ENCODE data around the gene FGGY. TPM values are rescaled to one million over a fixed set of nuclear protein-coding genes. Genes with fewer than 3 reads are reported as not detected.

The FGGY gene
- total and polyA plus RNA-seq, 4 donors: 16.0 to 67.0 (median 43.4) TPM

- H3K27ac ChIP-seq (ENCODE audit: low read depth in 1 of 2, low read length in 2 of 2): no peak overlapping the region
- no peaks in the 10 kb centered on the region for H3K27me3 ChIP-seq (ENCODE audit: control insufficient read depth in 4 of 4, insufficient read depth in 4 of 4, low read length in 3 of 4)
- DNase-seq (ENCODE audit: low spot score): no peak
- H3K4me3 ChIP-seq (ENCODE audit: low read depth in 1 of 3, low read length in 3 of 3): no peak overlapping the region
- peaks cover 0 to 4% (median 0%) of the 10 kb centered on the region in 4 donors for H3K36me3 ChIP-seq (ENCODE audit: control insufficient read depth in 4 of 4, insufficient read depth in 3 of 4, low read depth in 1 of 4, low read length in 3 of 4)
- no peak overlapping the region for H3K9ac ChIP-seq (ENCODE audit: low read depth in 1 of 2, low read length in 2 of 2)
- no peak for TF ChIP-seq RXRA (IDR thresholded peaks at IDR 0.05)
- TF ChIP-seq NR2F2 (IDR thresholded peaks at IDR 0.05): no peak
- TF ChIP-seq MAX (IDR thresholded peaks at IDR 0.05): no peak
- TF ChIP-seq YY1 (IDR thresholded peaks at IDR 0.05): no peak
- TF ChIP-seq GABPA (IDR thresholded peaks at IDR 0.05 in 1 of 2, conservative IDR thresholded peaks at IDR 0.05 in 1 of 2): no peak
- TF ChIP-seq RAD21 (IDR thresholded peaks at IDR 0.05): no peak
- TF ChIP-seq, protein P1, sequence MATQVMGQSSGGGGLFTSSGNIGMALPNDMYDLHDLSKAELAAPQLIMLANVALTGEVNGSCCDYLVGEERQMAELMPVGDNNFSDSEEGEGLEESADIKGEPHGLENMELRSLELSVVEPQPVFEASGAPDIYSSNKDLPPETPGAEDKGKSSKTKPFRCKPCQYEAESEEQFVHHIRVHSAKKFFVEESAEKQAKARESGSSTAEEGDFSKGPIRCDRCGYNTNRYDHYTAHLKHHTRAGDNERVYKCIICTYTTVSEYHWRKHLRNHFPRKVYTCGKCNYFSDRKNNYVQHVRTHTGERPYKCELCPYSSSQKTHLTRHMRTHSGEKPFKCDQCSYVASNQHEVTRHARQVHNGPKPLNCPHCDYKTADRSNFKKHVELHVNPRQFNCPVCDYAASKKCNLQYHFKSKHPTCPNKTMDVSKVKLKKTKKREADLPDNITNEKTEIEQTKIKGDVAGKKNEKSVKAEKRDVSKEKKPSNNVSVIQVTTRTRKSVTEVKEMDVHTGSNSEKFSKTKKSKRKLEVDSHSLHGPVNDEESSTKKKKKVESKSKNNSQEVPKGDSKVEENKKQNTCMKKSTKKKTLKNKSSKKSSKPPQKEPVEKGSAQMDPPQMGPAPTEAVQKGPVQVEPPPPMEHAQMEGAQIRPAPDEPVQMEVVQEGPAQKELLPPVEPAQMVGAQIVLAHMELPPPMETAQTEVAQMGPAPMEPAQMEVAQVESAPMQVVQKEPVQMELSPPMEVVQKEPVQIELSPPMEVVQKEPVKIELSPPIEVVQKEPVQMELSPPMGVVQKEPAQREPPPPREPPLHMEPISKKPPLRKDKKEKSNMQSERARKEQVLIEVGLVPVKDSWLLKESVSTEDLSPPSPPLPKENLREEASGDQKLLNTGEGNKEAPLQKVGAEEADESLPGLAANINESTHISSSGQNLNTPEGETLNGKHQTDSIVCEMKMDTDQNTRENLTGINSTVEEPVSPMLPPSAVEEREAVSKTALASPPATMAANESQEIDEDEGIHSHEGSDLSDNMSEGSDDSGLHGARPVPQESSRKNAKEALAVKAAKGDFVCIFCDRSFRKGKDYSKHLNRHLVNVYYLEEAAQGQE (IDR thresholded peaks at IDR 0.05): no peak
- no peak for TF ChIP-seq FOXA1 (IDR thresholded peaks at IDR 0.05)
- no peaks in the 10 kb centered on the region for H3K9me3 ChIP-seq (ENCODE audit: control insufficient read depth in 4 of 4, low read length in 3 of 4)
- peaks cover 6 to 22% (median 19%) of the 10 kb centered on the region in 4 donors for H3K4me1 ChIP-seq (ENCODE audit: control insufficient read depth in 4 of 4, insufficient read depth in 4 of 4, low read length in 3 of 4)
Observed at GRCh38 chr1:59598120-59598440, 301.2 kb downstream of the FGGY start.

DNA sequence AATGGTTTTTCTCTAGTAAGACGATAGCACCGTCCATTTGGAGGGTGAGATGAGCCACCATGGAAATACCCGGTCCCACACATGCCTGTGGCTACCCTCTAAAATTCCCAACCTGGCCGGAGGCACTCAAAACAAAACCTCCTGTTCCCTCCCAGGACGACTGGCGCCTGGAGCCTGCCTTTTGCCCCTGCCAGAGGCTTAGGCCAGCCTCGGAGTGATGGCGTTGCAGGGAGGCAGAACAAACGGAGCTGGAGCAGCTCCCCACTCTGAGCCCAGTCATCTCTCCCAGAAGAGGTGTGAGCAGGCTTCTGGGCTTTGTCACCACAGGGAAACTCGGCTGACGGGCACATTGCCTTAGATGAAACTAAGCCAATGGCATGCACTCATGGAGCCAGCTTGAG is 304.1 kb downstream of the FGGY start:
- TF ChIP-seq RXRA (IDR thresholded peaks at IDR 0.05) (no peak), GABPA (IDR thresholded peaks at IDR 0.05 in 1 of 2, conservative IDR thresholded peaks at IDR 0.05 in 1 of 2) (no peak), ZBTB33 (IDR thresholded peaks at IDR 0.05) (no peak), SP1 (IDR thresholded peaks at IDR 0.05) (no peak), HNF4G (IDR thresholded peaks at IDR 0.05) (no peak), TAF1 (conservative IDR thresholded peaks at IDR 0.05) (no peak), MAX (IDR thresholded peaks at IDR 0.05) (no peak), EGR1 (IDR thresholded peaks at IDR 0.05; ENCODE audit: low read depth in 2 of 2) (no peak), FOXA1 (IDR thresholded peaks at IDR 0.05) (no peak), NR2F2 (IDR thresholded peaks at IDR 0.05) (no peak), RAD21 (IDR thresholded peaks at IDR 0.05) (no peak), HNF4A (conservative IDR thresholded peaks at IDR 0.05) (no peak), CTCF (IDR thresholded peaks at IDR 0.05; ENCODE audit: low read depth, low read length, missing input control) (no peak), JUND (IDR thresholded peaks at IDR 0.05) (no peak)
- TF ChIP-seq, protein P2, sequence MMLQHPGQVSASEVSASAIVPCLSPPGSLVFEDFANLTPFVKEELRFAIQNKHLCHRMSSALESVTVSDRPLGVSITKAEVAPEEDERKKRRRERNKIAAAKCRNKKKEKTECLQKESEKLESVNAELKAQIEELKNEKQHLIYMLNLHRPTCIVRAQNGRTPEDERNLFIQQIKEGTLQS (IDR thresholded peaks at IDR 0.05): no peak
- TF ChIP-seq, protein P1 (IDR thresholded peaks at IDR 0.05): no peak
- no peak for DNase-seq (ENCODE audit: low spot score)
- Histone ChIP-seq H3K4me3 (ENCODE audit: low read depth in 1 of 3, low read length in 3 of 3) (no peak overlapping the region), H3K27ac (ENCODE audit: low read depth in 1 of 2, low read length in 2 of 2) (no peak overlapping the region), H3K4me1 (ENCODE audit: control insufficient read depth in 4 of 4, insufficient read depth in 4 of 4, low read length in 3 of 4) (no peaks in the 10 kb centered on the region), H3K27me3 (ENCODE audit: control insufficient read depth in 4 of 4, insufficient read depth in 4 of 4, low read length in 3 of 4) (no peaks in the 10 kb centered on the region), H3K9me3 (ENCODE audit: control insufficient read depth in 4 of 4, low read length in 3 of 4) (no peaks in the 10 kb centered on the region), H3K36me3 (ENCODE audit: control insufficient read depth in 4 of 4, insufficient read depth in 3 of 4, low read depth in 1 of 4, low read length in 3 of 4) (peaks cover 0 to 8% (median 1%) of the 10 kb centered on the region in 4 donors), H3K9ac (ENCODE audit: low read depth in 1 of 2, low read length in 2 of 2) (no peak overlapping the region)
- WGBS: 96% methylated on average over 11 of the region's 11 CpGs

All from liver (tissue), 9 donors.